ENCODE data around the gene PCBP3.
A peak's percentile ranks its signal among the peaks of the same experiment; 100 is the strongest.
"Not testable (repeated sequence)": the region's sequence is repeated elsewhere in the genome, so short reads cannot be mapped to it uniquely, and the experiment has no call there.

PCBP3 gene

GRCh38 chr21:45965084-45965809 is 321.7 kb downstream of the PCBP3 start:
- DNase-seq (ENCODE audit: low read depth in 2 of 2): no peak

- DNase-seq (ENCODE audit: low read depth in 2 of 2): no peak
Observed at GRCh38 chr21:45966791-45967394, 323.4 kb downstream of the PCBP3 start.

GRCh38 chr21:45969921-45970673 is 326.6 kb downstream of the PCBP3 start:
- DNase-seq (ENCODE audit: low read depth in 2 of 2): no peak

GRCh38 chr21:45970674-45971615 is 327.4 kb downstream of the PCBP3 start:
- DNase-seq (ENCODE audit: low read depth in 2 of 2): peak in 1 of 2 donors; percentile 37

- no peak for DNase-seq (ENCODE audit: low read depth in 2 of 2)
Observed at GRCh38 chr21:45971616-45972352, 328.3 kb downstream of the PCBP3 start.

- DNase-seq (ENCODE audit: low read depth in 2 of 2): no peak
Observed at GRCh38 chr21:45972353-45972715, 328.8 kb downstream of the PCBP3 start.

GRCh38 chr21:45972716-45973474 is 329.4 kb downstream of the PCBP3 start:
- no peak for DNase-seq (ENCODE audit: low read depth in 2 of 2)

- DNase-seq (ENCODE audit: low read depth in 2 of 2): peak; percentile 80
Observed at GRCh38 chr21:45973475-45974072, 330.0 kb downstream of the PCBP3 start.

GRCh38 chr21:45974073-45975019 is 330.8 kb downstream of the PCBP3 start:
- no peak for DNase-seq (ENCODE audit: low read depth in 2 of 2)

GRCh38 chr21:45975020-45975666 is 331.6 kb downstream of the PCBP3 start:
- no peak for DNase-seq (ENCODE audit: low read depth in 2 of 2)

- not testable (repeated sequence) for DNase-seq (ENCODE audit: low read depth in 2 of 2)
Observed at GRCh38 chr21:45975667-45976409, 332.3 kb downstream of the PCBP3 start.

- DNase-seq (ENCODE audit: low read depth in 2 of 2): no peak
Observed at GRCh38 chr21:45976701-45977311, 333.3 kb downstream of the PCBP3 start.

- DNase-seq (ENCODE audit: low read depth in 2 of 2): no peak
Observed at GRCh38 chr21:45977396-45977795, 333.9 kb downstream of the PCBP3 start.

GRCh38 chr21:45979141-45979631 is 335.7 kb downstream of the PCBP3 start:
- DNase-seq (ENCODE audit: low read depth in 2 of 2): peak in 1 of 2 donors; percentile 30

GRCh38 chr21:45979651-45980050 is 336.1 kb downstream of the PCBP3 start:
- DNase-seq (ENCODE audit: low read depth in 2 of 2): no peak

GRCh38 chr21:45980271-45980670 is 336.7 kb downstream of the PCBP3 start:
- no peak for DNase-seq (ENCODE audit: low read depth in 2 of 2)

GRCh38 chr21:45980697-45981096 is 337.2 kb downstream of the PCBP3 start:
- DNase-seq (ENCODE audit: low read depth in 2 of 2): no peak
